Tibial artery (tissue), 4 donors: ENCODE results near the gene GASK1B.

Source experiments
- DNase-seq, 2 donors: peaks; one replicate each; pipeline ENCODE4 v3.0.0-alpha.2; 2019
- H3K27ac ChIP-seq, 2 donors: fragments of 200-600 bp; sonication (generic) in 1 of 2; 1 replicate in 1 of 2; 2 replicates in 1 of 2; pipeline ENCODE4 v1.5.1; 2018 to 2019; ENCODE audit warnings: mild to moderate bottlenecking in 1 of 2
- H3K27me3 ChIP-seq, 2 donors: fragments of 200-600 bp; sonication (generic) in 1 of 2; one replicate each; pipeline versions ENCODE4 v1.5.1 to v1.6.0; 2016 to 2019
- H3K36me3 ChIP-seq, 3 donors: fragments of 200-600 bp; sonication (generic) in 2 of 3; one replicate each; pipeline ENCODE4 v1.5.1; 2016 to 2019; ENCODE audit warnings: mild to moderate bottlenecking in 2 of 3
- H3K4me1 ChIP-seq, 4 donors: fragments of 200-600 bp; sonication (generic) in 2 of 4; 1 replicate in 3 of 4; 2 replicates in 1 of 4; pipeline ENCODE4 v1.5.1; 2016 to 2019
- H3K4me3 ChIP-seq, 2 donors: fragments of 200-600 bp; sonication (generic) in 1 of 2; 1 replicate in 1 of 2; 2 replicates in 1 of 2; pipeline ENCODE4 v1.5.1; 2018 to 2019; ENCODE audit warnings: mild to moderate bottlenecking in 2 of 2
- H3K9me3 ChIP-seq, 3 donors: fragments of 200-600 bp; sonication (generic) in 1 of 3; one replicate each; pipeline ENCODE4 v1.5.1; 2016 to 2019
- intact Hi-C: fragments of 100-400 bp; cut with DNase I; formaldehyde crosslinking; loops from one replicate; pipeline ENCODE4 v1.15.0; 2023; ENCODE audit warnings: low total_unique reads
- TF ChIP-seq, protein P1 (sequence below), 2 experiments: fragments of 200-600 bp in 1 of 2; fragments of 450-650 bp in 1 of 2; IDR thresholded peaks; one replicate each; pipeline ENCODE4 v1.5.1; 2017 to 2019; ENCODE audit warnings: antibody characterized with exemption in 2 of 2, mild to moderate bottlenecking in 1 of 2, moderate library complexity in 1 of 2

Gene GASK1B

DNA sequence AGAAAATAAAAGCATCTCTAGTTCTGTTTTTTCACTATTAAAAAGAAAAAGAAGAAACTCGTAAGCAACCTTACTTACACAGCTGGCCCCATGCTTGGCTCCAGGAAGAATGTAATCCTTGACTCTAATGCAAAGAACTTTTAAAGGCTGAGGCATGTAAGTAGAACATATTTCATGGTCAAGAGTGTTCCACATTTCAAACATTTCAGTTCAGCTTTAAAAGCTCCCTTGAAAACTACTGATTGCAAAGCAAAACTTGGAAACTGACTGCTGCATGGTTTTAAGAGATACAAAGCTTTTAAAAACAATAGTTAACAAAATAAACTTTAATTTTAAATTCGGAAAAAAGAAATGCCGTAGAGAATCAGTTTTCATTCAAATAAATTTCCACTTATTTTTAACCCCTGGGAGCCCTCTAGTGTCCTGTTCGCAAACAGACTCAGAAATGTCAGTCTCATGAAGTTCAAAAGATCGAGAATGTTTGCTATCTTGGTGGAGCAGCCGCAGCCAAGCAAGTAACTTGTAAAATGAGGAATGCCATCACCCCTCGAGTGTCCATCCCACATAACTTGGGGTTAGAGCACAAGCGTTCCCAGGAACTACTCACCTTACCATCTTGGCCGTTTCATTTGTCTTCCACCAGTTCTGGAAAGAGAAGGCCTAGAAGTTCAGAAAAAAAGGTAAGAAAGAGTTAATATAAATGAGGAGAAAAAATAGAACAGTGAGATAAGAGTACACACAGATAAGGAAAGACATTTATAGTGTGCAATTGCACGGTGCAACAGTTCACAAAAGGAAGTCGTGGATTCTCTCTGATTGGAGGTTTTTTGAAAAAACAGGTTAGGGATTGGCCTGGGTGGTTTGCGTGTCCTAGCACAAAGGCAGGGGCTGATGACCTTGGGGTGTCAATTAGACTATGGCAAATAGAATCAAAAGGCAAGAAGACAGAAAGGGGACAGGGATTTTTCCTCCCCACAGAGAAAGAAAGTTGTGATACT is at the start of gene GASK1B:
GASK1B (minus strand) TSS at position 765 of the 998 bp plus-strand sequence. CDS start 1,650 bp downstream, outside the sequence.
- H3K4me3 ChIP-seq, result peak within 1 kb of the TSS; percentile 54 to 57
- DNase-seq, result peak in 1 of 2 donors; percentile 50
- H3K36me3 ChIP-seq, result no peaks in the 10 kb centered on the region
- H3K9me3 ChIP-seq, result no peaks in the 10 kb centered on the region
- intact Hi-C loops, result loop anchor here (5.0 kb wide), 1 partner anchor 180 kb away; no protein-coding TSS in a partner anchor
- H3K27me3 ChIP-seq, result no peaks in the 10 kb centered on the region
- H3K27ac ChIP-seq, result peak within 1 kb of the TSS; percentile 87 to 89
- TF ChIP-seq, protein P1, sequence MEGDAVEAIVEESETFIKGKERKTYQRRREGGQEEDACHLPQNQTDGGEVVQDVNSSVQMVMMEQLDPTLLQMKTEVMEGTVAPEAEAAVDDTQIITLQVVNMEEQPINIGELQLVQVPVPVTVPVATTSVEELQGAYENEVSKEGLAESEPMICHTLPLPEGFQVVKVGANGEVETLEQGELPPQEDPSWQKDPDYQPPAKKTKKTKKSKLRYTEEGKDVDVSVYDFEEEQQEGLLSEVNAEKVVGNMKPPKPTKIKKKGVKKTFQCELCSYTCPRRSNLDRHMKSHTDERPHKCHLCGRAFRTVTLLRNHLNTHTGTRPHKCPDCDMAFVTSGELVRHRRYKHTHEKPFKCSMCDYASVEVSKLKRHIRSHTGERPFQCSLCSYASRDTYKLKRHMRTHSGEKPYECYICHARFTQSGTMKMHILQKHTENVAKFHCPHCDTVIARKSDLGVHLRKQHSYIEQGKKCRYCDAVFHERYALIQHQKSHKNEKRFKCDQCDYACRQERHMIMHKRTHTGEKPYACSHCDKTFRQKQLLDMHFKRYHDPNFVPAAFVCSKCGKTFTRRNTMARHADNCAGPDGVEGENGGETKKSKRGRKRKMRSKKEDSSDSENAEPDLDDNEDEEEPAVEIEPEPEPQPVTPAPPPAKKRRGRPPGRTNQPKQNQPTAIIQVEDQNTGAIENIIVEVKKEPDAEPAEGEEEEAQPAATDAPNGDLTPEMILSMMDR (IDR thresholded peaks at IDR 0.05), result peak; percentile 54 to 61
- H3K4me1 ChIP-seq, result peaks cover 0 to 71% (median 19%) of the 10 kb centered on the region in 4 donors

DNA sequence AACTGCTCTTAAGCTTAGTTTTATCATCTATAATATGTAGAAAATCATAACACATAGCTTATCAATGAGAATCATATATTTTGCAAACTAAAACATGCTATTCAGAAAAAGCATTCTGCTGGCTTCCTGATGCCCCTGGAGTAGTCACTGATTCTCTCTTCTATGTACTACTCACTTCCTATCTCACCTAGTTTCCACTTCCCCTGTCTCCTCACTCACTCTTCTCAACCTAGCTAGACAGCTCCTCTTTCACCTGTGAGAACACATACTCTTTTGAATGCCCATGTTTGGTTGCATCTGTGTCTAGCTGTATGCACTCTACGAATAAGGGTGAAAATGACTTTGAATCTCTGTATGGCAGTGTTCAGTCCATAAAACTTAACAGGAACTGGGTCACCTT is 46.8 kb upstream of the GASK1B start:
- H3K4me3 ChIP-seq, result no peak overlapping the region
- H3K4me1 ChIP-seq, result peaks cover 0 to 29% (median 7%) of the 10 kb centered on the region in 4 donors
- no peaks in the 10 kb centered on the region for H3K27me3 ChIP-seq
- H3K36me3 ChIP-seq, result peaks cover 5 to 21% (median 14%) of the 10 kb centered on the region in 3 donors
- intact Hi-C loops, result no loop called here
- no peaks in the 10 kb centered on the region for H3K9me3 ChIP-seq
- TF ChIP-seq, protein P1 (IDR thresholded peaks at IDR 0.05), result no peak
- no peak overlapping the region for H3K27ac ChIP-seq
- DNase-seq, result no peak

DNA sequence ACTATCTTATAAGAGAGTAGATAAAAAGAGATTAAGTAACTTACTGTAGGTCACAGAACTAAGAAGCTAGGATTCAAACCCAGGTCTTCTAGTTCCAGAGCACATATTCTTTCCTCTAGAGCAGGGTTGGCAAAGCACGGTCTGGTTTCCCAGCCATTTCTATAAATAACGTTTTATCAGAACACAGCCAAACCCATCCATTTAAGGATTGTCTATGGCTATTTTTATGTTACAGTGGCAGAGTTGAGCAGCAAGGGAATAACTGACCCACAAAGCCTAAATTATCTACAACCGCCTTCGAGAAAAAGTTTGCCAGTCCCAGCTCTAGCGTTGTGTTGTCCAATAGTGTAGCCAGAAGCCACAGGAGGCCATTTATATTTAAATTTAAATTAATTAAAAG is 44.9 kb upstream of the GASK1B start:
- Histone ChIP-seq H3K27ac (peak overlapping the region; percentile 64 to 66), H3K27me3 (no peaks in the 10 kb centered on the region), H3K36me3 (peaks cover 0 to 13% (median 6%) of the 10 kb centered on the region in 3 donors), H3K9me3 (no peaks in the 10 kb centered on the region), H3K4me3 (no peak overlapping the region), H3K4me1 (peaks cover 0 to 29% (median 7%) of the 10 kb centered on the region in 4 donors)
- no peak for DNase-seq
- TF ChIP-seq, protein P1 (IDR thresholded peaks at IDR 0.05), result no peak
- intact Hi-C loops, result no loop called here

DNA sequence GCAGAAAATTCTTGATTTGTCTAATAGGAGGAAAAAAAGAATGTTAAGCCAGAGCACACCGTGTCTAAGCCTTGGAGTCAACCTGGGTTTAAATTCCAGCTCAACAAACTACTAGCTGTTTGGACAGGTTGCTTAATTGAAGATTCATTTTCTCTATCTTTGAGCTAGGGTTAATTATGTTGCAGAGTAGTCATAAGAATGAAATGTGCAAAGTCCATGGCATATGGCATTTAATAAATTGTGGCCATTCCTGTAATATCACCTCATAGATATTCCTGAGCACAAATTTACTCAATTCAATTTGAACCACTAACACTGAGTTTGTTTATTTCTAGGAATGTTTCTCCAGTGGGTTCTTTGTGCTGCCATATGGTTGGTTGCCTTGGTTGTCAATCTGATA is 42.0 kb upstream of the GASK1B start:
- H3K27me3 ChIP-seq, result no peaks in the 10 kb centered on the region
- no peak overlapping the region for H3K27ac ChIP-seq
- intact Hi-C loops, result no loop called here
- no peaks in the 10 kb centered on the region for H3K36me3 ChIP-seq
- H3K4me3 ChIP-seq, result no peak overlapping the region
- H3K9me3 ChIP-seq, result no peaks in the 10 kb centered on the region
- TF ChIP-seq, protein P1 (IDR thresholded peaks at IDR 0.05), result no peak
- DNase-seq, result no peak
- H3K4me1 ChIP-seq, result peaks cover 0 to 43% (median 13%) of the 10 kb centered on the region in 4 donors

DNA sequence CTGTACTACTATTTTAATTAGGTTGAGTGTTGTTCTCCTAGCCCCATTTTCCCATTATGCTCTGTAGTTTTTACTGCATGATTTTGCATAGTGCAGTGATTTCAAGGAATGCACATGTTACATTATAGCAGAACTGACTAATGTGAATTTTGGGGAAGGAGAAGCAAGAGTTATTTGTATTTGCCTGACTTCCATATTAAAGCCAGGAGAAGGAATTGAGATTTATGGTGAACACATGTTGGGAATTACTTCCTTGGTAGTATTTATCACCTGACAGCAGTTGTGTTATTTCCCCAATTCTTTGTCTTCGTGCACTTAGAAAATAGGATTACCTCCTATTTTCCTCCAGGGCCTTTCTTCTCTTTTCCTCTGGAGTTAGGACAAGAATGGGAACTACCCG is 40.6 kb upstream of the GASK1B start:
- TF ChIP-seq, protein P1 (IDR thresholded peaks at IDR 0.05), result no peak
- H3K4me3 ChIP-seq, result no peak overlapping the region
- no peaks in the 10 kb centered on the region for H3K27me3 ChIP-seq
- H3K9me3 ChIP-seq, result no peaks in the 10 kb centered on the region
- intact Hi-C loops, result no loop called here
- H3K4me1 ChIP-seq, result peaks cover 0 to 46% (median 15%) of the 10 kb centered on the region in 4 donors
- no peak for DNase-seq
- no peak overlapping the region for H3K27ac ChIP-seq
- no peaks in the 10 kb centered on the region for H3K36me3 ChIP-seq
